ENCODE measurements around the gene ZNF691.
"Not testable (repeated sequence)": the region's sequence is repeated elsewhere in the genome, so short reads cannot be mapped to it uniquely, and the experiment has no call there.

The ZNF691 gene

DNA sequence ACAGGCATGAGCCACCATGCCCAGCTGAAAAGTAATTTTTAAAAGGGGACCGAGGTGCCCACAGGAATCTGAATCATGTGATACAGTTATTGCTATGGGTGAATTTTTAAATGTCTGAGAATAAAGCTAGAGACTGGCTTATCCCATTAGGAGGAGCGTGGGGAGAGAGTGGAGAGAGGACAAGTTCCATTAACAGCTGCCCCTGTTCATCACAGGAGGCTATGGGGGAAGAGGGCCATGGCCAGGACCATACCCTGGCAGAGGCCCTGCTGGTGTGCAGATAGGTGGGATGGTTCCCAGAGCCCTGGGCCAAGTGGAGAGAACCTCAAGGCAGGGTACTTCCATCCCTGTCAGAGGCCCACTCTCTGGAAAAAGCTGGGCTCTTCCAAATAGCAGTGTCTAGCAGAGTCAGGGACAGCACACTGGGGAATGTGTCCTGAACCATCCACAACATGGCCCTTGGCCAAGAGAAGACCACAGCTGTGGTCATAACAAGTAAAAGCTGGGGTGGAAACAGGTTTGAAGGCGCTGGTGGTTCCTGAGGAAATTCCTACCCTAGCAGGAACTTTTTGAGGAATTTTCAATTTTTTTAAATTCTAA lies 13.7 kb upstream of the ZNF691 start:
- no peak for DNase-seq
- no peak for ATAC-seq

DNA sequence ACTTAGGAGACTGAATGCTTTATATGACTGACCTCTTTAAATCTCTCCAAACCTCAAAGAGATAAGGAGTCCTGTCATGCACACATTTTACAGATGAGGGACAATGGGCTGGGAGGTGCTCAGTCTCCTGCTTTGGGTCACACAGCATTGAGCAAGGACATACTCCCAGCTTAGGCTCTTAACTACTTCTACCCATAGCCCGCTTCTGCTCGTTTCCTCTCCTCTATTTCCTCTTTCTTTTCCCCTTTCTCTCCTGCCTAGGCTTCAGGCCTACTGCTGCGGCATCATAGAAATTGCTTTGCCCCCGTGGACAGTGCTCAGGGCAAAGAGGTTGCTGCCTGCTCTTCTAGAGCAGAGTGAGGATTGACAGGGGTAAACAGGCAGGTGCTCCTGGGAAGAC lies 12.4 kb upstream of the ZNF691 start:
- DNase-seq (no peak), ATAC-seq (no peak)

DNA sequence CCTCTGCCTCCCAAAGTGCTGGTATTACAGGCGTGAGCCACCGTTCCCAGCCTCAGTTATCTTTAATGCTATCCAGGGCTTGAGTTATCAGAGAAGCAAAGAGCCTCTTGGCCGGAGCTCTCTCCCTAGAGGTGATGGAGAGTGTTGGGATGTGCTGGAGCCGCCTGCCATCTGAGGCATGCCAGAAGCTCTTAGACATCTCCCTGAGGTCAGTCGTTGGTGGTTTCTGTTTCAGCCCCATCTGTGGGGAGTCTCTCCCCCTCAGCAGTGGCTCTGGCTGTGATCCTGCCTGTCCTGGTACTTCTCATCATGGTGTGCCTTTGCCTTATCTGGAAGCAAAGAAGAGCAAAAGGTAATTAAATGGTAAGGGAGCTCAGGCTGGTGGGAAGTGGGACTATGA lies 11.6 kb upstream of the ZNF691 start:
- DNase-seq (no peak), ATAC-seq (no peak)

DNA sequence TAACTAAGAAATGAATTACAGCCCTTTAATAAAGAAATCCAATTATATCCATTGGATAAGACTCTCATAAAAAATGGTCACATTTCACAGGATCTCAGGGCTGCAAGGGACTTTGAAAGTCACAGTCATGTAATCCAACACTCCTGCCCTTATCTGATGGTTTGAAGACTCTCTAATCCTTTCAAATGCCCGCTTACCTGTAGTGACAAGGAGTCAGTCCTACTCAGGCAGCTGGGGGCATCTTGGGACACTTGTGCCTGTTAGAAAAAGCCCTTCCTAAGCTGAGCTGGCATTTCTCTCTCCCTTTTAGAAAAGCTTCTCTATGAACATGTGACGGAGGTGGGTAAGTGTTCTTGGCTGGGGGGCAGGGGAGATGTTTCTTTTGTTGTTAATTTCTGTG lies 11.0 kb upstream of the ZNF691 start:
- DNase-seq = no peak
- no peak for ATAC-seq

DNA sequence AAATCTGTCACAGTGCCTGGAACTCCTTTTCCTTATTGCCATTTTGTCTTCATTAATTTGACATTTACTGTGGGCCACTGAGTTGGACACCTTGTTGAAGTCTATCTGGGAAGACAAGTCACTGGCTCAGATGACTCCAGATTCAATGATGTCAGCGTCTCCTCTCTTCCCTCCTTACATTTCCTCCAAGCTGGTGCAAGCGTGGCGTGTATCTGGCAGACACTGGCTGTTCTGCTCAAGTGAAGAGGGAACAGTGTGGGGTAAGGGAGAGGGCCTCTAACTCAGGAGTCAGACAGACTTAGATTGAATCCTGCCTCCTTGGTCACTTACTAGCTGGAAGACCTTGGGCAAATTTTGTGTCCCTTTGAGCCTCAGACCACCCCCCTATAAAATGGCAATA lies 8.7 kb upstream of the ZNF691 start:
- peak; percentile 40 for ATAC-seq
- DNase-seq = no peak

DNA sequence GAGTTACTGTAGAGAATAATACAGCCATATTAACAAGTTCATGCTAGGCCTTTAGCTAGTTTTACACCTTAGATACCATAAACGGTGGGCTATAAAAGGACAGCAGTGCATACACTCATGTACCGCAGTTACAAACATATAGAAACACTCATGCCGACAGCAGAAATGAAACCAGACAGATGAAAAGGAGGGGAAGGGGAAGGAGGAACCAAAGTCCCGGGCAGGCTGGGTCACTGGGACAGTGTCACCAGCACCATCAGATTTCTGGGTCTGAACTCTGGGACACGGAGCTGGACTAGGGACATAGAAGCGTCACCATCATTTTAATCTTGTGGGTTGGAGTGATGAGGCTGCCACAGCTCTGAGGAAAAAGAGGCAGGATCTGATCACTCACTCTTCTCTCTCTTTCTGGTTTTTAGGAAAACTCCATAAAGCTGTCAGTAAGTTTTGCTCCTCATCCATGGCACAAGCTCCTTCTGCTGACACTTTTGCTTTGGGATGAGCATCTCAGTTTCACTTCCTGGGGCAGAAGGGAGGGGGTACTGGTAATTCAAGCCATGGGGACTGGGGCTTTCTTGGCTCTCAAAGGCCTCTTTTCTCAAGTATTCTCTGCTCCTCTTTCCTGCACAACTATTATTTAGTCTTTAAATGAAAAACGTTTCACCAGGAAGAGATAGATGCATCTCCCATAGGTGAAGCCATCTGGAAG lies 7.8 kb upstream of the ZNF691 start:
- DNase-seq (no peak), ATAC-seq (no peak)

DNA sequence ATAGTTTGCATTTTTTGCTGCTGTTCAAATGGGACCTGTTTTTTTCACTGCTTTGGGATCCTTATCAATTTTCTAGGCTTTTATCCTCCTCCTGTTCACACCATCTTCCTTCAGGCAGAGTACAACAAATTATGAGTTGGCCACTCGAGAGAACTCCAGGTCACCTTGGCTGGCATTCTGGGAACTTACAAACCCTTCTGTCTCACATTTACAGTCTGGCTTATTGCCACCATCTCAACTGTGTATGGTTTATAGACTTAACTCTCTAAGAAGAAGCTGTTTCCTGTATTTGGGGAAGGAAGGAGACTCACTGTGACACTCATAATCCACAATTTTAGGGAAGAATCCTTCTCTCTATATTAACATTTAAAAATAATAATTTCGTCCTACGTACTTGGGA lies 5.4 kb upstream of the ZNF691 start:
- ATAC-seq (no peak), DNase-seq (no peak)

DNA sequence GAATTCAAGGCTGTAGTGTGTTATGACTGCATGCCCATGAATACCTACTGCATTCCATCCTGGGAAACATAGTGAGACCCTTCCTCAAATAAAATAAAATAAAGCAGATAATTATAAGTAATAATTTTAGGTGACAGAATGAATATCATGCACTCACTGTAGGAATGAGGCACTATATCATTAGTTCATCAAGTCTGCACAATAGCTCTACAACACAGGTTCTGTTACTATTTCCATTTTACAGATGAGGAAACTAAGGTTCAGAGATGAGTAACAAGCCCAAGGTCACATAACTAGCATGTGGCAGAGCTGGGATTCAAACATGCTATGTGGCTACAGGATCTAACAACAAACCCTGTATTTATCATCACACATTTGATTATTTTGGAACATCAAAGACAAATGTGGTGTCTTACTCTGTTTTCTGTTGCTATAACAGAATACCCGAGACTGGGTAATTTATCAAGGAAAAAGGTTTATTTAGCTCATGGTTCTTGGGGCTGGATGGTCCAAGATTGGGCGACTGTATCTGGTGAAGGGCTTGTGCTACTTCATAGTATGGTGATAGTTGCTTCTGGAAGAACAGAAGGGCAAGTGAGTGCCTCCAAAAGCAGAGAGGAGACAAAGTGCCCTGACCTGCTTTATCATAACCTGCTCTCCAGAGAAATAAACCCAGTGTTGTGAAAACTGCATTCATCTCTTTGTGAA lies 4.8 kb upstream of the ZNF691 start:
- DNase-seq (no peak), ATAC-seq (no peak)

DNA sequence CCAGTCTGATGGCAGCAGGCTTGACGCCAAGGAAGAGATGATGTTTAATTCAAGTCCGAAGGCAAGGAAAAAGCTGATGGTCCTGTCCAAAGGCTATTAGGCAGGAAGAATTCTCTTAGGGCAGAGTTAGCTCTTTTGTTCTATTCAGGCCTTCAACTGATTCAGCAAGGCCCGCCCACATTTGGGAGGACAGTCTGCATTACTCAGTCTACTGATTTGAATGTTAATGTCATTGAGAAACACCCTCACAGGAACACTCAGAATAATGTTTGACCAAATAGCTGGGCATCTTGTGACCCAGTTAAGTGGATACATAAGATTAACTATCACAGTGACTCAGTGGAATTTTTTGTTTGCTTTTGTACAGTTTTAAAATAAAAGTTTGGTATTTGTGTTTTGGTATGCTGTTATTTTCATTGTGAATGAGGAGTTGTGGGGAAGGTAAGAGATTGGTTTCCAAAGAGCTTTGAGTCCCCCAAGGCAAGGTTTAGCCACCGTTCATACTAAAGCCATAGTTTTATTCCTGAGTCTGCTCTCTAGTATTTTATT lies 1.7 kb upstream of the ZNF691 start:
- ATAC-seq = no peak
- peak; percentile 21 for DNase-seq

DNA sequence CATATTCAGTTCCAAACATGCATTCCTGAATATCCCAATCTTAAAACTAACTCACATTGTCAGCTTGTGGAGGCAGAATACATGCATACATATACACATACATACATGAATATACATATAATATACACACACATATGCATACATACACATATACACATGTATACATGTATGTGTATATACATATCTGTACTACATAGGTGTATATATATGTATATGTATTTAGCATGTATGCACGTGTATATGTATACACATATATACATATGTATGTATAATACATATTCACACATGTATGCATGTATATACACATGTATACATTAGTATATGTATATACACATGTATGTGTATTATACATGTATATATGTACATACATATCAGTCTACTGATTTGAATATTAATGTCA lies 1.2 kb upstream of the ZNF691 start:
- no peak for DNase-seq
- no peak for ATAC-seq

DNA sequence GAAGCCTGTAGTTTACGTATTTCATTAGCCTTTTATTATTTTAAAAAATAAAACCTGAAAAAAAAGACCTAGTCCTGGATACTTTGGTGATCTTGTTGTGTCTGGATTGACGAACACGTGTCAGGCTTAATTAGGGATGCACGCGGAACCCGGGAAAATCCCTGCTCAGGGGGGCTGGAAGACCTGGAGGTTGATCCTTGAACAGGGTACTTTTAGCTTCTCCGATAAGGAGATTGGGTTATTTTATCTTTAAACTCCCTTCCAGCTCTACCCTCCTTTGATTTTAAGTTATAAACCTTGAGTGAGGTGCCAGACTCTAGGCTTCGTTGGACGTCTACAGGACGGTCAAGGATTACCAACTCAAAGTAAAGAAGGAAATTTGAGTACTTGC lies 552 bp upstream of the ZNF691 start:
- DNase-seq (peak; percentile 17), ATAC-seq (peak; percentile 3)

DNA sequence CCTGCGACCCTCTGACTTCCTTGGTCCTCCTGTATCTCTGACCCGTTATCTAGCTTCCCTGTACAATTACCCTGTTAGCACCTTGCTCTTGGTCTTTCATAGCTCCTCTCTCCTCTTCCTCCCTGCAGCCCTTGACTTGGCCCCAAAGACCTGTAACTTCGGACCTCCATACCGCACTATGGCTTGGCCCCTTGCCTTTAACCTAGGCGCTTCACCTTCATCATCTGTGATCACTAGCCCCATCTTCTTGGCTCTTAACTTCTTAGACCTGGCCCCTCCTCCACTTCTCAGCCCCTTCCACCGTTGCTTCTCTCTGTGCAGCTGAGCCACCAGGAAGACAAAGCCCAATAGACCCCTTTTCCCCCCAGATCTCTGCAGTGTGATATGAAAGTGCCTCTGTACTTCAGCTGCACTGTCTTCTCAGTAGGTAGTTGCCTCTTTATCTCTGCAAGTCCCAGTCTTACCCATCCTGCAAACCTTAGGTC lies 740 bp downstream of the ZNF691 start:
- DNase-seq = no peak
- ATAC-seq = no peak

DNA sequence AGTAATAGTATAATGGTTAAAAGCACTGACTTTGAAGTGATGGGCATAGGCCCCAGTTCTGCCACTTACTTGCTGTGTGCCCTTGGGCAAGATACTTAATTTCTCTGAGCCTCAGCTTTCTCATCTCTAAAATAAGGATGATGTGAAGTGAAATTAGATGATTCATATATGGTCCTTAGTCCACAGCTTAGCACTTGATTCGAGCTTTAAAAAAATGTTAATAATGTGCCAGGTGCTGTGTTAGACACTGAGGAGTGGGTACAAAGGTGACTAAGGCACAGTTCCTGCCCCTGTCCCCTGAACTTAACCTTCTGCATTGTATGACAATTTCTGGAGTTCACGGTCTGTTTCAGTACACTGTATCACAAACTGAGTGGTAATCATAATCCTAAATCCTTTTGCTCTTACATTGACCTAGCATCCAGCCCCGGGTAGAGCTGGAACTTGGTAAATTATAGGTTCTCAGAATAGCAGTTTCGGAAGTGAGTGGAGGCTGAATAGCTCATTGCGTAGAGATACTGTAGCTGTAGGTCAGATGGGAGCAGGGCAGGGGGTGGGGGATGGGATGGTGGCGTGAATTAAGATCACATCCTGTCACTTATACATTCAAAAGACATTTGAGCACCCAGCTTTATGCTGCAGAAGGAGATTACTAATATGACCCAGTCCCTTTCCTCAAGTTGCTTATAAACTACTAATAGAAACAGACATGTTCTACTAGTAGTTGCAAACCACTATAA lies 1.5 kb downstream of the ZNF691 start:
- ATAC-seq (peak; percentile 12), DNase-seq (peak; percentile 22)

DNA sequence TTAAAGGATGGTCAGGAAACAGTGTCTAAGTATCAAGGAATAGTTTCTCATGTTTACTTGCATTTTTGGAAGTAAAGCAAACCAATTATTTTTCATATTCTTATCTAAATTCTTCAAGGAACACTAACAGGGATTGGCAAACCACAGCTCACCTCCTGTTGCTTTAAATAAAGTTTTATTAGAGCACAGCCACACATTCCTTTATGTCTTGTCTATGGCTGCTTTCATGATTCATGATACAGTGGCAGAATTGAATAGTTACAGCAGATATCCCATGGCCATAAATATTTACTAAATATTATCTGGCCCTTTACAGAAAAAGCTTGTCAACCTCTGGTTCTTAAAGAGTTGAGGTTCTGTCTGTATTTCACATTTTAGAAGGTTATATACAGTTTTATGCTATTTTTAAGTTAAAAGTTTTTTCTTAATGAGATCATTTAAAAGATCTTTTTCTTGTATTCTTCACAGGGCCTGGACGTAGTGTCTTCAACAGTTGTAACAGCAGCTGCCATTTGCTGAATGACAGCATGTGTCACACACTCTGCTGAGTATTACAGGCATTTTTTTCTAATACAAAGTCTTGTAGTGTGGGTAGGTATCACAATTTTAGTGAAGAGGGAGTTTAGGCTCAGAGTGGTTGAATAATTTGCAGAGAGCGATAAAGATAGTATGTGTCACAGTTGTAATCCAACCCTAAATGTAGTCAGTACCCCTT lies 2.6 kb downstream of the ZNF691 start:
- ATAC-seq = no peak
- DNase-seq = no peak

DNA sequence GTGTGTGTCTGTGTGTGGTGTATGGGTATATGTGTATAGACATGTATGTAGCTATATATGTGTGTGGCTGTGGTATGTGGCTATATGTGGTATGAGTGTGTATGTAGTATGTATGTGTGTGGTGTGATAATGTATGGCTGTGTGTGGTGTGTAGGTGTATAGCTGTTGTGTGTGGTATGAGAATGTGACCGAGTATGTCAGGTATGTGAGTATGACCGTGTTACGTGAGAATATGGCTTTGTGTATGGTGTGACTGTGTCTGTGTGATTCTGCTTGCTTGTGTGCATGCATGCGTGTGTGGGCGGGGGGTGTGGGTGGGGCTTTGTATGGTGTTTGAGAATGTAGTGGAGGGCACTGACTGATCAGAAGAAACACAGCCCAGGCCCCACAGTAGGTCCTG lies 3.5 kb downstream of the ZNF691 start:
- ATAC-seq (no peak), DNase-seq (no peak)

DNA sequence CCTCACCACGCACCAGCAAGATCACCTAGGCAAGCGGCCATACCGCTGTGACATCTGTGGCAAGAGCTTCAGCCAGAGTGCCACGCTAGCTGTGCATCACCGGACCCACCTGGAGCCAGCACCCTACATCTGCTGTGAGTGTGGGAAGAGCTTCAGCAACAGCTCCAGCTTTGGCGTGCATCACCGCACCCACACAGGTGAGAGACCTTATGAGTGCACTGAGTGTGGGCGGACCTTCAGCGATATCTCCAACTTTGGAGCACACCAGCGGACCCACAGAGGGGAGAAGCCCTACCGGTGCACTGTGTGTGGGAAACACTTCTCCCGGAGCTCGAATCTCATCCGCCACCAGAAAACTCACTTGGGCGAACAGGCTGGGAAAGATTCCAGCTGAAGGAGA lies 5.0 kb downstream of the ZNF691 start:
- ATAC-seq = no peak
- DNase-seq = no peak

DNA sequence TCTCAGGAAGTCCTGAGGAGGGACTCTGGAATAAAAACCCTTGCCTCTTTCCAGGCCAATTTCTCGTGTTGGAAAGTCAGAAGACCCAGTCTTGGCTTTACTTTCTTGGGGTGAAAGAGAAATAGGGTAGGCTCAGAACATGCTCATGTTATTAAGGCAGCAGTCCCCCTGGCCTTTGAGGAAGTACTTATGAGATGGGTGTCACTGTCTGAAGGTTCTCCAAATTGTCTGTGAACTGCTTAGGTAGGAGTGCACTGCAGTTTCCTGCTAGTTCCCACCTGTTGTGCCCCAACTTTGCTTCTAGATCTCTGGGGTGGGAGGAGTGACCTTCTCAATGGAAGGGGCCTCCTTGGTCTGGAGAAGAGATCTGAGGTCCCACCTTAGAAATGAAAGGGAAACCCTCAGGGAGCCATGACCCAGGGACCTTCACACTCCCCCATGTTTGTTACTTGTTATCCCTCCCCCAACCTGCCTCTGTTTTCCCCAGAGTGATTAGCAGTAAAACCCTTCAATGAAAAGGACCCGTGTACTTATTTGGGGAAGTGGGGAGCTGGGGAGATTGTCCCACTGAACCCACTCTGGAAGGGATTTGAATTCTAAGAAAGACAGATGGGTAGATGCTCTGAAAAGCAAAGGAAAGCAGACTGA lies 5.7 kb downstream of the ZNF691 start:
- ATAC-seq (no peak), DNase-seq (no peak)

DNA sequence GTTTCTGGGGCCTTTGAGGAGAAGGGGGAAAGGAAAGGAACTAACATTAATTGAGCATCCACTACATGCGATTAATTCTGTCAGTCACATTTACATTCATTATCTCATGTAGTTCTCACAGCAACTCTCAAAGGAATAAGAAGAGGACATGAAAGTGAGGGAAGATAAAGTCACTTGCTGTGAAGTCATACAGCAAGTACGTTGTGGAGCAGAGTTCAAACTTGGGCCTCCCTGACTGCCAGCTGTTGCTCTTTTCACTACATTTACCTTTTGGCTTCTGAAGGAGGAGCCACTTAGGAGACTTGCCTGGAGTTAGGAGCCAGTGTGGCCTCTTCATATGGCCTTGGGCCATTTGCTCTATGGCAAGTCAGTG lies 6.2 kb downstream of the ZNF691 start:
- ATAC-seq (no peak), DNase-seq (no peak)

DNA sequence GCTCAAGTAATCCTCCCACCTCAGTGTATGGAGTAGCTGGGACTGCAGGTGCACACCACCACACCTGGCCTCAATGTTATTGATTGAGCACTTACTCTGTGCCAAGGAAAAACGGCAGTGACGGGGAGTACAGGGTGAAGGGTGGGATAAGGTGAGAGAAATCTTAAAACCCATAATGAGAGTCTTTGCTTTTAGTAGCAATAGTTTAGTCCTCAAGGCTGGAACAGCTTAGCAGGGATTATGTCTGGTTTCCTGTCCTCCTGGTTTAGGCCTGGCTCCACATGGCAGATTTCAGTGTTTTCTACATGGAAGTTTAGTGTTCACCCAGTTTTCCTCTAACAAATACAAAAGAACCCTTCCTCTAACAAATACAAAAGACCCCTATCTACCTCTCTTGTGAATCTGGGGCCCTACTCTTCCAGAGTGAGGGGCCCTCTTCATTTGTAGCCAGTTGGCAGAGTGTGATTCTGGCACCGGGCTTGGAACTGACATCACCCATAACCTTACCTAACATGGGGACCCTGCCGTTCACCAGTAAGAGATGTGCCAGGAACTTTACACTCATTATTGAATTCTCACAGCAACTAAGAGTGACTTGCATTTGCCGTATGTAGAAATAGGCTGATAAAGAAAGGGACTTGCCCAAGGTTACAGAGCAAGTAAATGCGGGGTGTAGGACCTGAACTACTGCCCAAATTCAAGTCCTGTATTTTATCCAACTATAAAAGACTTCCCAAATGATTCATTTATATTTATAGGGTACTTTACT lies 6.9 kb downstream of the ZNF691 start:
- no peak for DNase-seq
- ATAC-seq = no peak

DNA sequence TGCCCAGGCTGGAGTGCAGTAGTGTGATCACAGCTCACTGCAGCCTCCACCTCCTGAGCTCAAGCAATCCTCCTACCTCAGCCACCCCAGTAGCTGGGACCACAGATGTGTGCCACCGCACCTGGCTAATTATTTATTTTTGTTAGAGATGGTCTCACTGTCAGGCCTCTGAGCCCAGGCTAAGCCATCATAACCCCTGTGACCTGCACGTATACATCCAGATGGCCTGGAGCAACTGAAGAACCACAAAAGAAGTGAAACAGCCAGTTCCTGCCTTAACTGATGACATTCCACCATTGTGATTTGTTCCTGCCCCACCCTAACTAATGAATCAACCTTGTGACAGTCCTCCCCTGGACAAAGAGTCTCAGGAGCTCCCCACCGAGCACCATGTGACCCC lies 10.1 kb downstream of the ZNF691 start:
- not testable (repeated sequence) for DNase-seq, ATAC-seq

DNA sequence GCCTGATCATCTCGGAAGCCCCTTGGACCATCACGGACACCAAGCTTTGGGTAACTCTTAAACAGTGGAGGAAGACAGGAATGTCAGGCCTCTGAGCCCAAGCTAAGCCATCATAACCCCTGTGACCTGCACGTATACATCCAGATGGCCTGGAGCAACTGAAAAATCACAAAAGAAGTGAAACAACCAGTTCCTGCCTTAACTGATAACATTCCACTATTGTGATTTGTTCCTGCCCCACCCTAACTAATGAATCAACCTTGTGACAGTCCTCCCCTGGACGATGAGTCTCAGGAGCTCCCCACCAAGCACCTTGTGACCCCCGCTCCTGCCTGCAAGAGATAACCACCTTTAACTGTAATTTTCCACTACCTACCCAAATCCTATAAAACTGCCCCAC lies 13.0 kb downstream of the ZNF691 start:
- not testable (repeated sequence) for DNase-seq, ATAC-seq
